Upper lobe of right lung (tissue), 1 donor: ENCODE results near the gene PGAP3. TPM values are rescaled to one million over a fixed set of nuclear protein-coding genes. Genes with fewer than 3 reads are reported as not detected.

ENCODE experiments used
- ATAC-seq: fragments of 200-7000 bp; cut with Tn5 transposase; one replicate; pipeline ENCODE4 v1.9.1; 2020; ENCODE audit warnings: mild to moderate bottlenecking, moderate library complexity
- DNase-seq: peaks from one replicate; pipeline ENCODE4 v3.0.0-alpha.2; 2020
- H3K27ac ChIP-seq: fragments of 200-600 bp; one replicate; pipeline ENCODE4 v1.8.0; 2022
- H3K27me3 ChIP-seq: fragments of 200-600 bp; one replicate; pipeline ENCODE4 v1.8.0; 2022; ENCODE audit warnings: mild to moderate bottlenecking
- H3K36me3 ChIP-seq: fragments of 200-600 bp; one replicate; pipeline ENCODE4 v1.8.0; 2022
- H3K4me1 ChIP-seq: fragments of 200-600 bp; one replicate; pipeline ENCODE4 v1.8.0; 2022
- H3K4me3 ChIP-seq: fragments of 200-600 bp; one replicate; pipeline ENCODE4 v1.8.0; 2022; ENCODE audit warnings: mild to moderate bottlenecking
- H3K9me3 ChIP-seq: fragments of 200-600 bp; one replicate; pipeline ENCODE4 v1.8.0; 2022
- intact Hi-C: fragments of 100-400 bp; cut with DNase I; formaldehyde crosslinking; loops from one replicate; pipeline ENCODE4 v1.11.0; 2022
- total RNA-seq: library from RNA; stranded (reverse); fragmentation: NEBNext Ultra II Directional; extraction: Animal tissue kit (Norgen Biotek cat#: 25700); gene quantifications from one replicate; pipeline ENCODE4 v1.2.1, GENCODE V29; 2021
- TF ChIP-seq, protein P1 (sequence below): fragments of 200-600 bp; IDR thresholded peaks from one replicate; pipeline ENCODE4 v1.8.0; 2022; ENCODE audit warnings: antibody characterized with exemption
- donor health status: DM: no; HTN: yes; CAD: no; lungs with severe emphysema.

Gene PGAP3
- total RNA-seq, 1 donor from 2014 or later = 24.5 TPM

GRCh38 chr17:39651923-39652586 lies 35.8 kb downstream of the PGAP3 start:
- Histone ChIP-seq H3K27ac (peak overlapping the region; percentile 47), H3K9me3 (no peaks in the 10 kb centered on the region), H3K27me3 (no peaks in the 10 kb centered on the region), H3K36me3 (peaks cover 15% of the 10 kb centered on the region), H3K4me1 (no peaks in the 10 kb centered on the region), H3K4me3 (no peak overlapping the region)
- TF ChIP-seq, protein P1, sequence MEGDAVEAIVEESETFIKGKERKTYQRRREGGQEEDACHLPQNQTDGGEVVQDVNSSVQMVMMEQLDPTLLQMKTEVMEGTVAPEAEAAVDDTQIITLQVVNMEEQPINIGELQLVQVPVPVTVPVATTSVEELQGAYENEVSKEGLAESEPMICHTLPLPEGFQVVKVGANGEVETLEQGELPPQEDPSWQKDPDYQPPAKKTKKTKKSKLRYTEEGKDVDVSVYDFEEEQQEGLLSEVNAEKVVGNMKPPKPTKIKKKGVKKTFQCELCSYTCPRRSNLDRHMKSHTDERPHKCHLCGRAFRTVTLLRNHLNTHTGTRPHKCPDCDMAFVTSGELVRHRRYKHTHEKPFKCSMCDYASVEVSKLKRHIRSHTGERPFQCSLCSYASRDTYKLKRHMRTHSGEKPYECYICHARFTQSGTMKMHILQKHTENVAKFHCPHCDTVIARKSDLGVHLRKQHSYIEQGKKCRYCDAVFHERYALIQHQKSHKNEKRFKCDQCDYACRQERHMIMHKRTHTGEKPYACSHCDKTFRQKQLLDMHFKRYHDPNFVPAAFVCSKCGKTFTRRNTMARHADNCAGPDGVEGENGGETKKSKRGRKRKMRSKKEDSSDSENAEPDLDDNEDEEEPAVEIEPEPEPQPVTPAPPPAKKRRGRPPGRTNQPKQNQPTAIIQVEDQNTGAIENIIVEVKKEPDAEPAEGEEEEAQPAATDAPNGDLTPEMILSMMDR = no peak
- no peak for DNase-seq
- ATAC-seq = peak; percentile 36
- intact Hi-C loops = no loop called here

- no peaks in the 10 kb centered on the region for H3K4me1 ChIP-seq
- DNase-seq (no peak), ATAC-seq (no peak)
- no peak overlapping the region for H3K27ac ChIP-seq
- intact Hi-C loops = no loop called here
- no peaks in the 10 kb centered on the region for H3K27me3 ChIP-seq
- no peaks in the 10 kb centered on the region for H3K9me3 ChIP-seq
- peaks cover 5% of the 10 kb centered on the region for H3K36me3 ChIP-seq
- TF ChIP-seq, protein P1 = no peak
- H3K4me3 ChIP-seq = no peak overlapping the region
Measured at GRCh38 chr17:39650121-39650579, 37.7 kb downstream of the PGAP3 start.

GRCh38 chr17:39648616-39649366 lies 39.1 kb downstream of the PGAP3 start:
- TF ChIP-seq, protein P1 = no peak
- ATAC-seq (peak; percentile 34), DNase-seq (no peak)
- no peaks in the 10 kb centered on the region for H3K4me1 ChIP-seq
- no peaks in the 10 kb centered on the region for H3K27me3 ChIP-seq
- no peak overlapping the region for H3K4me3 ChIP-seq
- peaks cover 4% of the 10 kb centered on the region for H3K36me3 ChIP-seq
- H3K27ac ChIP-seq = no peak overlapping the region
- intact Hi-C loops = no loop called here
- H3K9me3 ChIP-seq = no peaks in the 10 kb centered on the region

- no peak overlapping the region for H3K4me3 ChIP-seq
- no peak overlapping the region for H3K27ac ChIP-seq
- ATAC-seq (no peak), DNase-seq (no peak)
- no peaks in the 10 kb centered on the region for H3K9me3 ChIP-seq
- intact Hi-C loops = no loop called here
- H3K4me1 ChIP-seq = peaks cover 10% of the 10 kb centered on the region
- H3K27me3 ChIP-seq = no peaks in the 10 kb centered on the region
- peaks cover 4% of the 10 kb centered on the region for H3K36me3 ChIP-seq
- TF ChIP-seq, protein P1 = no peak
Measured at GRCh38 chr17:39647256-39647655, 40.6 kb downstream of the PGAP3 start.

GRCh38 chr17:39643271-39643670 lies 44.6 kb downstream of the PGAP3 start:
- intact Hi-C loops = no loop called here
- Histone ChIP-seq H3K27me3 (no peaks in the 10 kb centered on the region), H3K9me3 (no peaks in the 10 kb centered on the region), H3K36me3 (no peaks in the 10 kb centered on the region), H3K4me3 (no peak overlapping the region), H3K27ac (no peak overlapping the region), H3K4me1 (peaks cover 49% of the 10 kb centered on the region)
- ATAC-seq = no peak
- DNase-seq = no peak
- TF ChIP-seq, protein P1 = no peak
